HUES6 (cell line): Measurements from ENCODE around the gene TMPRSS9.

ENCODE experiments used
- H3K27ac ChIP-seq: 2 replicates; pipeline ENCODE4 v1.7.0; 2013; ENCODE audit warnings: low read depth, mild to moderate bottlenecking, low read length, inconsistent platforms
- H3K27me3 ChIP-seq: 2 replicates; pipeline ENCODE4 v1.6.1; 2013; ENCODE audit warnings: low read length; ENCODE audit not compliant: control insufficient read depth, insufficient read depth
- H3K36me3 ChIP-seq: 2 replicates; pipeline ENCODE4 v1.6.1; 2013; ENCODE audit warnings: low read length; ENCODE audit not compliant: control insufficient read depth, insufficient read depth
- H3K4me1 ChIP-seq: 2 replicates; pipeline ENCODE4 v1.6.1; 2013; ENCODE audit warnings: low read length; ENCODE audit not compliant: control insufficient read depth, insufficient read depth
- H3K4me3 ChIP-seq: 2 replicates; pipeline ENCODE4 v1.5.1; 2013; ENCODE audit warnings: low read depth, low read length
- H3K9ac ChIP-seq: one replicate; pipeline ENCODE4 v1.6.1; 2013; ENCODE audit warnings: mild to moderate bottlenecking, low read length
- H3K9me3 ChIP-seq: 2 replicates; pipeline ENCODE4 v1.6.1; 2013; ENCODE audit warnings: low read depth, low read length; ENCODE audit not compliant: control insufficient read depth, insufficient read depth

TMPRSS9 gene

GRCh38 chr19:2320939-2321338 is 39.1 kb upstream of the TMPRSS9 start:
- Histone ChIP-seq H3K9ac (no peak overlapping the region), H3K4me3 (no peak overlapping the region), H3K27me3 (no peaks in the 10 kb centered on the region), H3K4me1 (peaks cover 6% of the 10 kb centered on the region; the same call in 1 of the 2 replicates), H3K9me3 (no peaks in the 10 kb centered on the region), H3K36me3 (peaks cover 42% of the 10 kb centered on the region), H3K27ac (no peak overlapping the region)

- no peaks in the 10 kb centered on the region; the same call in 1 of the 2 replicates for H3K4me1 ChIP-seq
- H3K36me3 ChIP-seq: peaks cover 46% of the 10 kb centered on the region
- H3K27ac ChIP-seq: no peak overlapping the region
- H3K9ac ChIP-seq: no peak overlapping the region
- no peaks in the 10 kb centered on the region for H3K27me3 ChIP-seq
- no peaks in the 10 kb centered on the region for H3K9me3 ChIP-seq
- no peak overlapping the region for H3K4me3 ChIP-seq
Measured at GRCh38 chr19:2321565-2322283, 38.3 kb upstream of the TMPRSS9 start.

- peaks cover 4% of the 10 kb centered on the region for H3K4me1 ChIP-seq
- H3K4me3 ChIP-seq: no peak overlapping the region
- H3K9me3 ChIP-seq: no peaks in the 10 kb centered on the region
- no peak overlapping the region for H3K9ac ChIP-seq
- H3K27me3 ChIP-seq: no peaks in the 10 kb centered on the region
- no peak overlapping the region for H3K27ac ChIP-seq
- H3K36me3 ChIP-seq: peaks cover 50% of the 10 kb centered on the region
Measured at GRCh38 chr19:2323707-2324106, 36.4 kb upstream of the TMPRSS9 start.

- Histone ChIP-seq H3K27me3 (no peaks in the 10 kb centered on the region), H3K4me1 (peaks cover 7% of the 10 kb centered on the region), H3K9me3 (no peaks in the 10 kb centered on the region), H3K9ac (no peak overlapping the region), H3K36me3 (peaks cover 50% of the 10 kb centered on the region), H3K4me3 (no peak overlapping the region), H3K27ac (no peak overlapping the region)
Measured at GRCh38 chr19:2324220-2324948, 35.7 kb upstream of the TMPRSS9 start.

- Histone ChIP-seq H3K27me3 (no peaks in the 10 kb centered on the region), H3K36me3 (peaks cover 50% of the 10 kb centered on the region), H3K4me3 (no peak overlapping the region), H3K9me3 (no peaks in the 10 kb centered on the region), H3K4me1 (peaks cover 14% of the 10 kb centered on the region), H3K9ac (no peak overlapping the region), H3K27ac (no peak overlapping the region)
Measured at GRCh38 chr19:2325281-2326046, 34.6 kb upstream of the TMPRSS9 start.

GRCh38 chr19:2326699-2327360 is 33.2 kb upstream of the TMPRSS9 start:
- Histone ChIP-seq H3K9ac (peak overlapping the region; percentile 84), H3K27me3 (no peaks in the 10 kb centered on the region), H3K4me1 (peaks cover 25% of the 10 kb centered on the region), H3K27ac (peak overlapping the region; percentile 76; the same call in 1 of the 2 replicates), H3K4me3 (no peak overlapping the region), H3K36me3 (peaks cover 42% of the 10 kb centered on the region), H3K9me3 (no peaks in the 10 kb centered on the region)

- peak overlapping the region; percentile 76; the same call in 1 of the 2 replicates for H3K27ac ChIP-seq
- peak overlapping the region; percentile 84 for H3K9ac ChIP-seq
- H3K9me3 ChIP-seq: no peaks in the 10 kb centered on the region
- H3K4me3 ChIP-seq: peak overlapping the region; percentile 87
- H3K36me3 ChIP-seq: peaks cover 37% of the 10 kb centered on the region
- H3K27me3 ChIP-seq: no peaks in the 10 kb centered on the region
- peaks cover 25% of the 10 kb centered on the region for H3K4me1 ChIP-seq
Measured at GRCh38 chr19:2327773-2328400, 32.2 kb upstream of the TMPRSS9 start.

- Histone ChIP-seq H3K27me3 (no peaks in the 10 kb centered on the region), H3K9me3 (no peaks in the 10 kb centered on the region), H3K9ac (peak within 1 kb of the TSS; percentile 84), H3K36me3 (peaks cover 31% of the 10 kb centered on the region), H3K4me3 (peak within 1 kb of the TSS; percentile 87), H3K27ac (peak within 1 kb of the TSS; percentile 76; the same call in 1 of the 2 replicates), H3K4me1 (peaks cover 25% of the 10 kb centered on the region)
Measured at GRCh38 chr19:2328401-2329148, 31.5 kb upstream of the TMPRSS9 start, which contains the start of the genes LSM7 and SPPL2B. Gene LSM7, minus strand, starts transcription at chr19:2328586. Its CDS starts 20 bp downstream, at chr19:2328566. Gene SPPL2B, plus strand, starts transcription at chr19:2328684. Its CDS starts 26 bp downstream, at chr19:2328710.

- Histone ChIP-seq H3K4me1 (peaks cover 25% of the 10 kb centered on the region), H3K36me3 (peaks cover 26% of the 10 kb centered on the region), H3K9ac (peak overlapping the region; percentile 84), H3K9me3 (no peaks in the 10 kb centered on the region), H3K27me3 (no peaks in the 10 kb centered on the region), H3K27ac (peak overlapping the region; percentile 75; the same call in 1 of the 2 replicates), H3K4me3 (peak overlapping the region; percentile 87)
Measured at GRCh38 chr19:2329149-2329478, 31.0 kb upstream of the TMPRSS9 start.
